Measurements from ENCODE around the gene FASN. TPM values are rescaled to one million over a fixed set of nuclear protein-coding genes. Genes with fewer than 3 reads are reported as not detected.

Gene FASN
- total RNA-seq, 2 experiments from 2014 or later, result 255 to 261 TPM

DNA sequence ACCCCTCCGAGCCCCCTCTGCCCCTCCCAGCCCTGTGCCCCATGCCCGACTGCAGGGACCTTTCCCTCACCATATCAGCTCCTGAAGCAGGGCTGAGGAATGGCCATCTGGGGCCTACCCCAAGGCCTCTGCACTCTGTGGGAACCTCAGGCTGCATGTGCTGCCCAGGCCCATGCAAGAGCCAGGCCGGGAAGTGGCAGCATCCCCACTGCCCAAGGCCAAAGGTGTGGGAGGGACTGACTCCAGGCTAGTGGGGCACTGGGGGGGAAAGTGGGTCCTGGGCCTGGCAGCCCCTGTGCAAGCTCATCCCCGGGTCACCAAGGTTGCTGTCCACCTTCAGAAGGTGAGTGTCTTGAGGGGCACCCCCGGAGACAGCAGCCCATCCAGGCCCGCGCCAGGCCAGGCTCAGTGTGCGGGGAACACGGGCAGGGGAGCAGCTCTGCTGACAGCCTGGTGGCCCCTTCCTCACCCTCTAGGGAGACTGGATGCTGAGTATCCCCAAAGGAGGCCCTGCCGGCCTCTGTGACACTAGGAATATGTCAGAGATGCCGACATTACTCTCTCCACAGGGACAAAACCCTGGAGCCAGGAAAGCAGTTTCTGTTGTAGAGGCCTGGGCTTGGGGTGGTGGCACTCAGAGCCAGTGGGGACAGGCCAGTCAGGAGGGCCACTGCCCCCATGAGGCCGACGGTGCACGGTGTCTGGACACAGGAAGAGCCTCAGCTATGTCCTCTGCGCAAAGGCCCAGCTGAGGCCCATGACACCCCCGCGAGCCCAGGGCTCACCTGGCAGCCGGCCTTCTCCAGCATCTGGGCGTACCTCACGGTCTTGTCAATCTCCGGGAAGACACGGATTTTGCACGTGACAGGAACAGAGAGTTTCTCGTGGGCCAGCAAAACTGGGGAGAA lies 35.7 kb downstream of the FASN start:
- CTCF ChIA-PET, result no interaction called here
- no peak overlapping the region for H3K4me3 Mint-ChIP-seq

DNA sequence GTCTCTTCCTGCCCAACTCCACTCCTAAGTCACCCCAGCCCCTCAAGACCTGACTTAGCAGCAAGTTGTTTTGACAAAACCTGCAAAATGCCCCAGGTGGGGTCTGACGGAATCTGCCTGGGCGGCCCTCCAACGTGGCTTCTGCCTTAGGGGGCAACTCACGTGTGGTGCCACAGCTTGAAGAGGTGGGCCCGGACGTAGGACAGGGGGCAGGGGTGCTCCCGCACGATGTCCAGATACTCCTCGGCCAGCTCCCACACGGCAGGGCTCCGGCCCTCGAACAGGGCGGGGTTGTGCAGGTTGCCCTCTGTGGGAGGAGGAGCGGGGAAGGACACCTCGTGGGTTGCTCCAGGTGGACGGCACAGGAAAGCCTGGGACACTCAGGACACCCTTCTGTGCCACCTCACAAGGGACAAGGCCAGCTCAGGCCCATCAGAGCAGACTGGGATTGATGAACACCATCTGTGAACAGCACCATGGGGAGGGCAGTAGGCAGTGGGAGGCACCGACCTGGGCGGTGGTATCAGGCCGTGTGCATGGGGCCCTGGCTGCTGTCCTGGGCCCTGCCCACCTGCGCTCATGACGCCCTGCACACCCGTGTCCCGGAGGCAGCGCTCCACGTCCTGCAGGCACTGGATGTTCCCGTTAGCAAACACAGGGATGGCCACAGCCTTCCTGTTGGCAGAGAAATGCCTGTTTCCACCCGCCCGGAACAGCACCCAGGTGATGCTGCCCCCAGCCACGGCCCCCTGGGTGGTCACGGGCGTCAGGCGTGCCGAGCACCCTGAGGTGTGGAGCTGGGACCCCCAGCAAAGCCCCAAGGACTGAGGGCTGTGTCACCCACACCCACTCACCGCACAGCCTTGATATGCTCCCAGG lies 36.8 kb downstream of the FASN start:
- no peak for ATAC-seq
- Mint-ChIP-seq H3K9me3 (ENCODE audit: insufficient read depth) (no peaks in the 10 kb centered on the region), H3K4me1 (ENCODE audit: low read depth) (peaks cover 14% of the 10 kb centered on the region), H3K27me3 (ENCODE audit: low read depth) (no peaks in the 10 kb centered on the region), H3K27ac (no peak overlapping the region), H3K36me3 (ENCODE audit: low read depth) (peaks cover 9% of the 10 kb centered on the region), H3K4me3 (no peak overlapping the region)
- ChIA-PET CTCF (no interaction called here), POLR2A (interaction anchor here (0.5 kb wide), 1 partner anchor 784 kb away, joined by 3 read pairs; no protein-coding TSS in a partner anchor)
- DNase-seq, result no peak

More for the DNA sequence above, 35.7 kb downstream of the FASN start:
- peaks cover 9% of the 10 kb centered on the region for H3K36me3 Mint-ChIP-seq (ENCODE audit: low read depth)
- H3K27ac Mint-ChIP-seq, result no peak overlapping the region
- H3K27me3 Mint-ChIP-seq (ENCODE audit: low read depth), result no peaks in the 10 kb centered on the region
- H3K9me3 Mint-ChIP-seq (ENCODE audit: insufficient read depth), result no peaks in the 10 kb centered on the region
- no peak for ATAC-seq
- H3K4me1 Mint-ChIP-seq (ENCODE audit: low read depth), result peaks cover 19% of the 10 kb centered on the region
- DNase-seq, result no peak
- POLR2A ChIA-PET, result no interaction called here

DNA sequence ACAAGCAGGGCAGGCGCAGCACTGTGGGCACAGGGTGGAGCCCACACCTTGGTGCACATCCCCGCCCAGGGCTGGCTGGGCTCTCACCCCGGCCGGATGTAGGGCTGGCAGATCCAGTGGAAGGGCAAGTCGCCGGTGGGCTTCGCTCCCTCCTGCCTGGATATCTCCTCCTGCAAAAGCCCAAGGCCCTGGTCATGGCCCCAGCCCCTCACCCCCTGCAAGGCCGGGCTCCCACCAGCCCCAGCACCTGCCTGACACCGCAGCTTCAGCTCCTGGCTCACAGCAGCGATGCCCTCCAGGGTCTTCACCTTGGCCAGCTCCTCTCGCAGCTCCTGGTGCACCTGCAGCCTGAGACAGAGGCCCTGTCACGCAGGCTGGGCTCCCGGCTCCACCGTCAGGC lies 37.4 kb downstream of the FASN start:
- Mint-ChIP-seq H3K9me3 (ENCODE audit: insufficient read depth) (no peaks in the 10 kb centered on the region), H3K4me3 (no peak overlapping the region), H3K27ac (no peak overlapping the region), H3K36me3 (ENCODE audit: low read depth) (peaks cover 11% of the 10 kb centered on the region), H3K27me3 (ENCODE audit: low read depth) (no peaks in the 10 kb centered on the region), H3K4me1 (ENCODE audit: low read depth) (peaks cover 11% of the 10 kb centered on the region)
- DNase-seq (no peak), ATAC-seq (no peak)
- ChIA-PET POLR2A (interaction anchor here (0.5 kb wide), 1 partner anchor 784 kb away, joined by 3 read pairs; no protein-coding TSS in a partner anchor), CTCF (interaction anchor here (1.9 kb wide), 1 partner anchor 23 kb away, joined by 4 read pairs; the partner anchor contains the start of gene DCXR)

DNA sequence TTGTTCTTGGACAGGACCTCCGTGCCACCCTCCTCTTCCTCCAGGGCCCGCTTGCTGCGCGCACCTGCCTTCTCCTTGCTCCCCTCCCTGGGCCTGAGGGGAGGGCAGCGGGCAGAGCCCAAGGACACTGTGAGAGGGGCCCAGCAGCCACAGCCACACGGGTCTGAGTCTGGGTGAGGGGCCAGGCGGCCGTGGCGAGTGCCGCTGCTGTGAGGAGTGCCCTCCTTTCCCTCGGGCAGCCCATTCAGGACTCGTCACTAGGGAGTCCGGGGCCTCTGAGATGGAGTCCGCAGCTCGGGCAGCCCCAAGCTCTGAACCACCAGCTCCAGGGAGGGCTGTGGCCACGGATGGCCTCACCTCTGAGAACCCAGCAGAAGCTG lies 38.0 kb downstream of the FASN start:
- Mint-ChIP-seq H3K4me3 (no peak overlapping the region), H3K4me1 (ENCODE audit: low read depth) (peaks cover 12% of the 10 kb centered on the region), H3K27me3 (ENCODE audit: low read depth) (no peaks in the 10 kb centered on the region), H3K9me3 (ENCODE audit: insufficient read depth) (no peaks in the 10 kb centered on the region), H3K27ac (no peak overlapping the region), H3K36me3 (ENCODE audit: low read depth) (peaks cover 11% of the 10 kb centered on the region)
- no peak for DNase-seq
- no peak for ATAC-seq
- POLR2A ChIA-PET, result no interaction called here
- CTCF ChIA-PET, result interaction anchor here (1.9 kb wide), 1 partner anchor 22 kb away, joined by 4 read pairs; the partner anchor contains the start of gene DCXR

DNA sequence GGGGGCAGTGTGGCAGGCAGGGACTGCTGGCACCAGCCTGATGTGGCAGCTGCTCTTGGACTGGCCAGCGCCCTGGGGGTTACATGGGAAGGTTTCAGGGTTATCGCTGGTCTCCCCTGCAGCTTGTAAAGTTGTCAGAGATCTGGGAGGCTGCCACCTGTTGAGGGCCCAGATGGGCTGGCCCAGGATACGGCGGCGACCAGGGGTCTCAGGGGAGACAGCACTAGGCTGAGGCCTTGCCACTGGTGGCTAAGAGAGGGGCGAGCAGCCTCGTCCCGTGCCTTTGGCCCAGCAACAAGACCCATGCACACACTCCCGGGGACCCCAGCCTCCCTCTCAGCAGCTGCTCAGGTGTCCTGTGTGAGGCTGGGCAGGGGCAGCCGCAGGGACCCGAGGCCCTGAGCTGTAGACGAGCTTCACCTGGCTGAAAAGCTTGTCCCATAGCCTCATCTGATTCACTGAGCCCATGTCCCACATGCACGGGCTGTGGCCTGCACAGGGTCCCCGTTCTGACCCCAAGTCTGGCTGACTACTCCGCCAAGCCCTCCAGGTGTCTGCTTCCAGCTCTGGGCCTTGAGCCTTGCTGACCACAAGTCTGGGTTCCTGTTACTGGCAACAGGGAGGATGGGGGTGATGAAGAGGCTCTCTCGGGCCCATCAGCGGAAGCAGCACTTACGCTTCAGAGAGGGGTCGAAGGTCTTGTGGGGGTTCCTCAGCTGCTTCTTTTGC lies 38.6 kb downstream of the FASN start:
- Mint-ChIP-seq H3K4me3 (no peak overlapping the region), H3K9me3 (ENCODE audit: insufficient read depth) (no peaks in the 10 kb centered on the region), H3K27ac (no peak overlapping the region), H3K36me3 (ENCODE audit: low read depth) (peaks cover 11% of the 10 kb centered on the region), H3K27me3 (ENCODE audit: low read depth) (no peaks in the 10 kb centered on the region), H3K4me1 (ENCODE audit: low read depth) (peaks cover 13% of the 10 kb centered on the region)
- ATAC-seq (no peak), DNase-seq (no peak)
- CTCF ChIA-PET, result interaction anchor here (1.0 to 1.9 kb wide), 2 partner anchors 22 to 100 kb away, joined by 4 read pairs; partner anchors contain the start of gene DCXR
- POLR2A ChIA-PET, result no interaction called here

DNA sequence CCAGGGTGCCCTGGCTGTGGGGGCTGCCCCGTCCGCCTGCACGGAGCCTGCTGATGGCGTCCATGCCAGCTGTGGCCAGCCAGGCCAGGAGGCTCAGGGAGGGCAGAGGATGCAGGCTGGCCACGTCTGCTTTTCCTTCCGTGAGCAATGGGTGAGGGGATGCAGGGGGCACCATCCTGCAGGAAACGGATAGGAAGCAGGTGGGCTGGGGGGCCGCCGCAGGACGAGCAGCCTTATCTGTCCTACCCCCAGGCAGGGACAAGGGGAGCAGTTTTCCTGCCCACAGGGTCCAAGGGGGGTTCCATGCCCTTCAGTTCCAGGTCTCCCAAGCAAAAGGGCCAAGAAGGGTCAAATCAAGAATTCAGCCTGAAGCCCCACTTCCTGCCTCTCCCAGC lies 39.2 kb downstream of the FASN start:
- Mint-ChIP-seq H3K4me1 (ENCODE audit: low read depth) (peaks cover 7% of the 10 kb centered on the region), H3K36me3 (ENCODE audit: low read depth) (peaks cover 11% of the 10 kb centered on the region), H3K27me3 (ENCODE audit: low read depth) (no peaks in the 10 kb centered on the region), H3K27ac (no peak overlapping the region), H3K4me3 (no peak overlapping the region), H3K9me3 (ENCODE audit: insufficient read depth) (no peaks in the 10 kb centered on the region)
- no peak for DNase-seq
- ATAC-seq, result no peak
- ChIA-PET POLR2A (no interaction called here), CTCF (interaction anchor here (1.0 to 1.9 kb wide), 2 partner anchors 21 to 99 kb away, joined by 4 read pairs; partner anchors contain the start of gene DCXR)

DNA sequence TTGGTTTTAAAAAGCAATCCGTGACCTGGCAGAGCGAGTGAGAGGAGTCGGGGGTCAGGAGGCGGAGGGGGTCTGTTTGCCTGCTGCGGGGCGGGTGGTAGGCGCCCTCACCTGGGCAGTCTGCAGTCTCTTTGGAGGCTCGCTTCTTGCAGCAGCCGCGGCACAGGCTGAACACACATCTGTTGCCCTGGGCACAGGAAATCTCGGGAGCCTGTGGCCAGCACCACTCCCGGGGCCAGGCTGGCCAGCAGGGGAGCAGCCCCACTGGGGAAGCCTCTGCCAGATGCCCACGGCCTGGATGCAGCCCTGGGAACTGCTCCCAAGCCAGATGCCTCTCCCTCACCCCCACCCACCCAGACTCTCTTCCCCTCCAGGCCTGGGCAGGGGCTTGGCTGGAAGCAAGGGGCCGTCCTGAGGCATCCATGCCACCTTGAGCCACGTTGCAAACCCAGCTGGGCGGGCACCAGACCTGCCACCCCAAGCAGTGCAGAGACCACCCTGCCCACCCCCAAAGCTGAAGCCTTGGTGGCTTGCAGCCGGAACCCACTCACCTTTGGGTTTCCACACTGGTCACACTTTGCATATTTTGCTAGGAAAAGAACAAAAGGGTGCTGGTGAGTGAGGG lies 39.7 kb downstream of the FASN start:
- Mint-ChIP-seq H3K9me3 (ENCODE audit: insufficient read depth) (no peaks in the 10 kb centered on the region), H3K27ac (no peak overlapping the region), H3K36me3 (ENCODE audit: low read depth) (peaks cover 11% of the 10 kb centered on the region), H3K4me1 (ENCODE audit: low read depth) (peaks cover 8% of the 10 kb centered on the region), H3K4me3 (no peak overlapping the region), H3K27me3 (ENCODE audit: low read depth) (no peaks in the 10 kb centered on the region)
- no peak for DNase-seq
- POLR2A ChIA-PET, result no interaction called here
- CTCF ChIA-PET, result no interaction called here
- ATAC-seq, result no peak

DNA sequence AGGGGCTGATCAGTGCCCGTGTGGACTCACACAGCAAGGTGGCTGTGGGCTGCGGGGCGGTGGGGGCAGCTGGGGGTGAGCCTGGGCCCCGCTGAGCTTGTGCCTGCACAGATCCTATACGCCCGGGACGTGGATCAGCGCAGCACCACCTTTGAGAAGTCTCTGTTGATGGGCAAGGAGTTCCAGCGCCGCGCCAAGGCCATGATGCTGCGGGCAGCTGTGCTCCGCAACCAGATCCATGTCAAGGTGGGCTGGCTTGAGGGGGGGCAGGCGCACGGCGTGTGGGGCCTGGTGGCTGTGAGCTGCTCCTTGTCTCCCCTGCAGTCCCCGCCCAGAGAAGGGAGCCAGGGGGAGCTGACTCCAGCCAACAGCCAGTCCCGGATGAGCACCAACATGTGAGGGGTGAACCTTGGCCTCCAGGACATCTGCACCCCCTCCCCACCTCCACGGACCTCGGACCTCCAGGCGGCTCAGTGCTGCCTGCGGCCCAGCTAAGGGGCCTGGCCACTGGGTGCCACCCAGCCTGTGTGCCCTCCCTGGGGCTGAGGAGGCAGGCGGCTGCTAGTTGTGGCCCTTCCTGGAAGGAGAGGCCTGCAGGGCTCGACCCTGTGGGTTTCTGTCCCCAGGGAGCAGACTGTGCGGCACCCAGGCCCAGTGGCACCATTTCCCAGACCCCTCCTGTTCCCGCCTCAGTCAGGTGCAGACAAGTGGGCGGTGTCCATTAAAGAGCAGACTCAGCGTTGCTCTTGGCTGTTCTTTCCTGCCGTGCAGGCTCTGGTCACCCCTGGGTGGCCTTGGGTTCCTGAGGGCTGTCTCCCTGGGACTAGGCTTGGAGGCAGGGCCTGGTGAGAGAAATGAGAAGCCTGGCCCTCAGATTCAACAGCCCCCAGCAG lies 41.1 kb downstream of the FASN start:
- POLR2A ChIA-PET, result no interaction called here
- H3K36me3 Mint-ChIP-seq (ENCODE audit: low read depth), result peaks cover 11% of the 10 kb centered on the region
- CTCF ChIA-PET, result interaction anchor here (0.7 kb wide), 1 partner anchor 19 kb away, joined by 3 read pairs; the partner anchor contains the start of gene DCXR
- H3K4me3 Mint-ChIP-seq, result no peak overlapping the region
- peaks cover 15% of the 10 kb centered on the region for H3K4me1 Mint-ChIP-seq (ENCODE audit: low read depth)
- ATAC-seq (no peak), DNase-seq (no peak)
- no peak overlapping the region for H3K27ac Mint-ChIP-seq
- no peaks in the 10 kb centered on the region for H3K9me3 Mint-ChIP-seq (ENCODE audit: insufficient read depth)
- no peaks in the 10 kb centered on the region for H3K27me3 Mint-ChIP-seq (ENCODE audit: low read depth)

DNA sequence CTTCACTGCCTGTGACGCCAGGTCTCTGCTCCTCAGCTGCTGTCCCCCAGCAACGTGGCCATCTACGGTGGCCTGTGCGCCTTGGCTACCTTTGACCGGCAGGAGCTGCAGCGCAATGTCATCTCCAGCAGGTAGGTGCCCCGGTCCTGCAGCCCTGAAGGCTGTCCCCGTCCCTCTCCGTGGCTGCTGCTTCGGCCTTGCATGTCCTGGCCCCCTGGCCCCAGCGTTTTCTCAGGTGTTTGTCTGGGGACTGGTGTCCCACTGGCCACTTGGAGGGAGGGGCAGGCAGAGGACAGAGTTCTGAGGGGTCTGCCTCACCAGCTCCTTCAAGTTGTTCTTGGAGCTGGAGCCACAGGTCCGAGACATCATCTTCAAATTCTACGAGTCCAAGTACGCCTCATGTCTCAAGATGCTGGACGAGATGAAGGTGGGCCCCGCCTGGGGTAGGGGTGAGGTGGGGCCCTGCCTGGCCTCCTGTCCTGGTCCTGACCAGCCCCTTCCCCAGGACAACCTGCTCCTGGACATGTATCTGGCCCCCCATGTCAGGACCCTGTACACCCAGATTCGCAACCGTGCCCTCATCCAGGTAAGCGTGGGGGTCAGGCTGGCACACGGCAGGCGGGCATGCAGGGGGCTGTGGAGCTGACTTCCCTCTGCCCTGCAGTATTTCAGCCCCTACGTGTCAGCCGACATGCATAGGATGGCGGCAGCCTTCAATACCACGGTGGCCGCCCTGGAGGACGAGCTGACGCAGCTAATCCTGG lies 41.9 kb downstream of the FASN start:
- H3K4me1 Mint-ChIP-seq (ENCODE audit: low read depth), result peaks cover 15% of the 10 kb centered on the region
- no peak overlapping the region for H3K4me3 Mint-ChIP-seq
- H3K27me3 Mint-ChIP-seq (ENCODE audit: low read depth), result no peaks in the 10 kb centered on the region
- POLR2A ChIA-PET, result no interaction called here
- ATAC-seq (no peak), DNase-seq (no peak)
- CTCF ChIA-PET, result interaction anchor here (0.7 kb wide), 1 partner anchor 19 kb away, joined by 3 read pairs; the partner anchor contains the start of gene DCXR
- H3K36me3 Mint-ChIP-seq (ENCODE audit: low read depth), result peaks cover 11% of the 10 kb centered on the region
- no peaks in the 10 kb centered on the region for H3K9me3 Mint-ChIP-seq (ENCODE audit: insufficient read depth)
- H3K27ac Mint-ChIP-seq, result no peak overlapping the region
